Transverse colon (tissue), 4 donors: ENCODE measurements around the gene PHETA1.

Source experiments
- EP300 ChIP-seq: sonication (generic); formaldehyde crosslinking; IDR thresholded peaks from one replicate; pipeline ENCODE4 v1.6.1; 2017; ENCODE audit warnings: antibody characterized with exemption, low read depth
- POLR2AphosphoS5 ChIP-seq, 3 donors: sonication (generic); formaldehyde crosslinking; IDR thresholded peaks; one replicate each; pipeline ENCODE4 v1.6.1; 2016; ENCODE audit warnings: antibody characterized with exemption in 3 of 3
- TF ChIP-seq, protein P1 (sequence below), 5 experiments: fragments of 200-600 bp in 3 of 5; fragments of 450-650 bp in 2 of 5; sonication (generic) in 3 of 5; IDR thresholded peaks; 1 replicate in 2 of 5; 2 replicates in 3 of 5; pipeline ENCODE4 v1.5.1; 2016 to 2017; ENCODE audit warnings: antibody characterized with exemption in 5 of 5, inconsistent platforms in 3 of 5, mild to moderate bottlenecking in 2 of 5, moderate library complexity in 1 of 5

DNA sequence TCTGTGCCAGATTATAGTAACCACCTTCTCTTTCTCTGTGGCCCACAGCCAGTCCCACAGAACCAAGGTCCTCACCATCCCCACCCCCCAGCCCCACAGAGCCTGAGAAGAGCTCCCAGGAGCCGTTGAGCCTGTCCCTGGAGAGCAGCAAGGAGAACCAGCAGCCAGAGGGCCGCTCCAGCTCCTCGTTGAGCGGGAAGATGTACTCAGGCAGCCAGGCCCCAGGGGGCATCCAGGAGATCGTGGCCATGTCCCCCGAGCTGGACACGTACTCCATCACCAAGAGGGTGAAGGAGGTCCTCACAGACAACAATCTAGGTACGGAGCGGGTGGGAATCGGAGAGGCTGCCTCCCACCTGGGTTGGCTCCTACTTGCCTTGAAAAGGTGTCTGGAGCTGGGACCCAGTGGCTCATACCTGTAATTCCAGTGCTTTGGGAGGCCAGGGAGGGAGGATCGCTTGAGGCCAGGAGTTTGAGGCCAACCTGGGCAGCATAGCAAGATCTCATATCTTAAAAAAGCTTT lies 34.4 kb downstream of the PHETA1 start:
- TF ChIP-seq, protein P1, sequence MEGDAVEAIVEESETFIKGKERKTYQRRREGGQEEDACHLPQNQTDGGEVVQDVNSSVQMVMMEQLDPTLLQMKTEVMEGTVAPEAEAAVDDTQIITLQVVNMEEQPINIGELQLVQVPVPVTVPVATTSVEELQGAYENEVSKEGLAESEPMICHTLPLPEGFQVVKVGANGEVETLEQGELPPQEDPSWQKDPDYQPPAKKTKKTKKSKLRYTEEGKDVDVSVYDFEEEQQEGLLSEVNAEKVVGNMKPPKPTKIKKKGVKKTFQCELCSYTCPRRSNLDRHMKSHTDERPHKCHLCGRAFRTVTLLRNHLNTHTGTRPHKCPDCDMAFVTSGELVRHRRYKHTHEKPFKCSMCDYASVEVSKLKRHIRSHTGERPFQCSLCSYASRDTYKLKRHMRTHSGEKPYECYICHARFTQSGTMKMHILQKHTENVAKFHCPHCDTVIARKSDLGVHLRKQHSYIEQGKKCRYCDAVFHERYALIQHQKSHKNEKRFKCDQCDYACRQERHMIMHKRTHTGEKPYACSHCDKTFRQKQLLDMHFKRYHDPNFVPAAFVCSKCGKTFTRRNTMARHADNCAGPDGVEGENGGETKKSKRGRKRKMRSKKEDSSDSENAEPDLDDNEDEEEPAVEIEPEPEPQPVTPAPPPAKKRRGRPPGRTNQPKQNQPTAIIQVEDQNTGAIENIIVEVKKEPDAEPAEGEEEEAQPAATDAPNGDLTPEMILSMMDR (IDR thresholded peaks at IDR 0.05) = no peak
- no peak for TF ChIP-seq EP300
- TF ChIP-seq POLR2AphosphoS5 (IDR thresholded peaks at IDR 0.05) = no peak
